Sigmoid colon (tissue), 4 donors: ENCODE data around the gene PTX4.

Experiments
- EP300 ChIP-seq, 4 donors: sonication (generic); formaldehyde crosslinking; IDR thresholded peaks; one replicate each; pipeline ENCODE4 v1.6.1; 2017; ENCODE audit warnings: antibody characterized with exemption in 4 of 4
- POLR2A ChIP-seq, 2 donors: fragments of 450-650 bp; IDR thresholded peaks; one replicate each; pipeline ENCODE4 v1.6.1; 2016; ENCODE audit warnings: antibody characterized with exemption in 2 of 2, mild to moderate bottlenecking in 2 of 2, moderate library complexity in 2 of 2
- POLR2AphosphoS5 ChIP-seq, 4 donors: sonication (generic); formaldehyde crosslinking; IDR thresholded peaks; one replicate each; pipeline ENCODE4 v1.6.1; 2017; ENCODE audit warnings: antibody characterized with exemption in 4 of 4
- TF ChIP-seq, protein P1 (sequence below), 4 experiments: fragments of 450-650 bp in 3 of 4; fragments of 200-600 bp in 1 of 4; IDR thresholded peaks; one replicate each; pipeline ENCODE4 v1.5.1; 2016 to 2019; ENCODE audit warnings: antibody characterized with exemption in 4 of 4, mild to moderate bottlenecking in 3 of 4, moderate library complexity in 2 of 4

DNA sequence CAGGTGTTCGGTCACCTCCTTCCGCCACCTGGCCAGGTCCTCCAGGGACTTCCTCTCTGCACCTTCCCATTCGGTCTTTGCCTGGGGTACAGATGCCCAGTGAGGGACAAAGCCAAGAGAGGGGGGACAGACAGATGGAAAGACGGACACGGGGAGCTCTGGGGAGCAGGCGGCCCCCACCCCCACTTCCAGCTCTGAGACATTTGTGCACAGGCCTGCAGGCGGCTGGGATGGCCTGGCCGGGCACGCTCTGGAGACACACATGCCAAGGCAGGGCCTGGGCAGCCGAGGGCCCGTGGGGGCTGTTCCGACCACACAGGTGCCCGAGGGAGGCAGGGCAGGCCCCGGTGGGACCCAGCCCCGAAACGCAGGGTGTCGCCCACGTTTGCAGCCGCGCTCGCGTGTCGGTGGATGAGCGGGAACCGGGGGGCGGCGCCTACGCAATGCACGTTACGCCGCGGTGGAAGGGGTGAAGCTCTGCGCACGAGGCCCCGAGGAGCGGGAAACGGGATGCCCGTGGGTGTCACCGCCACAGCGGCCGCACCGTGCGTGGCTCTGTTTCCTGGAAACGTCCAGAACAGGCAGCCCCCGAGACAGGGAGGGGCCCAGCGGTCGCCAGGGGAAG is 51.9 kb downstream of the PTX4 start:
- TF ChIP-seq, protein P1, sequence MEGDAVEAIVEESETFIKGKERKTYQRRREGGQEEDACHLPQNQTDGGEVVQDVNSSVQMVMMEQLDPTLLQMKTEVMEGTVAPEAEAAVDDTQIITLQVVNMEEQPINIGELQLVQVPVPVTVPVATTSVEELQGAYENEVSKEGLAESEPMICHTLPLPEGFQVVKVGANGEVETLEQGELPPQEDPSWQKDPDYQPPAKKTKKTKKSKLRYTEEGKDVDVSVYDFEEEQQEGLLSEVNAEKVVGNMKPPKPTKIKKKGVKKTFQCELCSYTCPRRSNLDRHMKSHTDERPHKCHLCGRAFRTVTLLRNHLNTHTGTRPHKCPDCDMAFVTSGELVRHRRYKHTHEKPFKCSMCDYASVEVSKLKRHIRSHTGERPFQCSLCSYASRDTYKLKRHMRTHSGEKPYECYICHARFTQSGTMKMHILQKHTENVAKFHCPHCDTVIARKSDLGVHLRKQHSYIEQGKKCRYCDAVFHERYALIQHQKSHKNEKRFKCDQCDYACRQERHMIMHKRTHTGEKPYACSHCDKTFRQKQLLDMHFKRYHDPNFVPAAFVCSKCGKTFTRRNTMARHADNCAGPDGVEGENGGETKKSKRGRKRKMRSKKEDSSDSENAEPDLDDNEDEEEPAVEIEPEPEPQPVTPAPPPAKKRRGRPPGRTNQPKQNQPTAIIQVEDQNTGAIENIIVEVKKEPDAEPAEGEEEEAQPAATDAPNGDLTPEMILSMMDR (IDR thresholded peaks at IDR 0.05) = no peak
- no peak for TF ChIP-seq EP300 (IDR thresholded peaks at IDR 0.05)
- TF ChIP-seq POLR2AphosphoS5 (IDR thresholded peaks at IDR 0.05) = no peak
- TF ChIP-seq POLR2A (IDR thresholded peaks at IDR 0.05) = no peak
